Subcutaneous adipose tissue (tissue), 4 donors: Measurements from ENCODE around the gene CFL1. TPM values are rescaled to one million over a fixed set of nuclear protein-coding genes. Genes with fewer than 3 reads are reported as not detected.

Source experiments
- CTCF ChIP-seq: fragments of 450-650 bp; IDR thresholded peaks from one replicate; pipeline ENCODE4 v1.5.1; 2016; ENCODE audit warnings: low read depth, mild to moderate bottlenecking, control low read depth, antibody characterized with exemption, moderate library complexity
- total RNA-seq, 4 donors: library from RNA; depleted of rRNA; stranded (reverse); fragments of >200 nt; gene quantifications; one replicate each; pipeline ENCODE4 v1.1.0, GENCODE V29; 2016

The CFL1 gene
- total RNA-seq, 4 donors from 2014 or later = 375 to 550 (median 447) TPM

DNA sequence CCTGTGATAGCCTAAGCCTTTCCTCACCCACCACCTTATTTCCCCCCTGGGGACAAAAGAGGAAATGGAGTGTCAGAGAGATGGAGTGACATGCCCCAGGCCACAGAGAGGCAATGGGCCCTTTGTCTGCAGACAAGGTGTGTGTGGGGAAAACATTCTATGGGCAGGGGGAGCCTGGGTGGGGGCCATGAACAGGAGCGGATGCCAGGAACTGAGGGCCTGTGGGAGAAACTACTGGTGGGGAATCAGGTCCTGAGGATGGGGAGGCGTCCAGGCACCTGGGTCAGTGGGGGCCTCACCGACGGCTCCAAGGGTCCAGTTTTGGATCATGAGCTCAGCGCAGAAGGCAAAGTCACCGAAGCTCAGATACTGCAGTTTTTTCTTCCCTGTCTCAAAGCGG is 27.3 kb upstream of the CFL1 start:
- no peak for TF ChIP-seq CTCF

- TF ChIP-seq CTCF = no peak
Measured at GRCh38 chr11:65884716-65885092, 26.7 kb upstream of the CFL1 start.

GRCh38 chr11:65883786-65884715 is 26.1 kb upstream of the CFL1 start:
- no peak for TF ChIP-seq CTCF

GRCh38 chr11:65883058-65883761 is 25.2 kb upstream of the CFL1 start:
- no peak for TF ChIP-seq CTCF

- TF ChIP-seq CTCF = no peak
Measured at GRCh38 chr11:65882120-65883057, 24.4 kb upstream of the CFL1 start.

DNA sequence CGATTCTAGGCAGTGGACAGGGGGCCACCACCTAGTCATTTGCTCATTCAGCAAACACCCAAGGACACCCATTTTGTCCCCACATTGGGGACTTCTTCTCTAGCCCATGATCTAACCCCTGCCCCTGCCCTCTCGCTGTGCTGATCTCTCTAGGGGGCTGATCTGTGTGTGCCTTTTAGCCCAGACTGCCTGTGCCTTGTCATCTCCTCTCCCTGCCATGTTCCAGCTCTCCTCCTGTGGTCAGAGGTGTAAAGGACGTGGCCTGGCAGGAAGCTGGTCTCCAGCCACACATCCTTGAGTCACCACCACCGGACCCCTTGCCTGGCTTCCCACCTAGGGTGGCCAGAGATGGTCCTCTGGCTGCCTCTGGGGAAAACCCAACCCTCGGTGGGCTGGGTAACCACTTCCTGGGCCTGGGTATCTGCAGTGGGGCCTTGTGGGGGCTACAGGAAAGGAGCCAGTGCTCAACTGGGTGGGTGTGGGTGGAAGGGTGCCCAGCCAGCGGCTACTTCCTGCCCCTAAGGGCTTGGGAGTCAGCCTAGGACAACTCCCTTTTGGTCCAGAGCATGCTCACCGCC is 23.0 kb upstream of the CFL1 start:
- TF ChIP-seq CTCF = no peak
